Stimulated activated CD8-positive, alpha-beta memory T cell treated with anti-CD3 and anti-CD28 coated beads, Interleukin-15, amount 100 ng/mL, for 48 hours (primary cell): ENCODE data around the gene ATP11C.

Source experiments
- DNase-seq, 2 donors: peaks; one replicate each; pipeline ENCODE4 v3.0.0-alpha.2; 2020; ENCODE audit warnings: low read depth in 2 of 2

ATP11C gene

DNA sequence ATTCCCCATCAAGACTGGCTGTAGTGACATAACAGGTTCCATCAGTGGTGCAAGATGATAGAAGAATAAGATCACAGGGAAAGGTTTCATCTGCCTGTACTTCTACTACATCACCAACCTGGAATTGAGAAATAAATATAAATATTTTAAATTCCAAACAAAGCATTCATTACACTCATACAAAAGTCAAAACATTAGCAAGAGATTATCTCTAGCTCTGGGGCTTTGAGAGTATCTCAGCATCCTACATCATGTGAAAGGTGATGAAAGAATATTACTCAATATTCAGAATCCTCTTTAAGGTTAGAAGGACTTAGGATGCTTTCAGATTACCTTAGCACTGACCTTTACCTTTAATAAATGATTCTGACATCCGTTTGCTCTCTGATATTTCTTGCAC is 128.4 kb downstream of the ATP11C start:
- DNase-seq = no peak

DNA sequence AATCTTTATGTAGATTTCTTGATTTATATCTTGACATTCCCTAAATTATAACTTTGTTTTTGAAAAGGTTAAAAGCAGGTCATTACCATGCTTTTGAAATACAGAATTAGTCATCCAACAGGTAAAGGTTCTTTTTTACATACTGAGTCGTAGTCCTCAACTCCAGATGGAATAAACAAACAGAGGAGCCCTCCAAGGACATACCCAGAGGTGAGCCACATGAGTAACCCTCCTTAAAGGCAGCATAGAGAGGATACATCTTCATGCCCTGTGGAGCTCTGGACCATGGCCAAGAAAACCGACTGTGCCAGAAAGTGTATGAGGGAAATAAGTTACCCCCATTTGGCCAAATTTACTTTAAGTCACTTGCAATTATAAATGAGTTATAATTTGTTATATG is 129.6 kb downstream of the ATP11C start:
- no peak for DNase-seq

DNA sequence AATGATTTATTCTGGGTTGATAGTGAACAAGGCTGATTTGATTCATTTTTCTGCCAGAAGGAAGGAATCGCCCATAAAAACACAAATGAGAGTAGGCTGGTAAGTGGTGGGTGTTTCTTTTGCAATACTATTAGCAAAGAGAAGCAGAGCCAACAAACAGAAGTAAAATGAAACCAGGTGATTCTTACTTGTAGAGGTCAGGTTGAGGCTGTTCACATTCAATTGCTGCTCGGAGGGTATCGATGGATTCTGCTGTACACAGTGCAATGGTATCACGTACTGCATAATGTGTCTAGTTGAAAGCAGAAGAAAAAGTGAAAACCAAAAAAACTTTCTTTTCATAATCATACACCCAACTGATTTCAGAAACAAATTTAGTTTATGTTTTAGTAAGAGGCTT is 130.8 kb downstream of the ATP11C start:
- no peak for DNase-seq

DNA sequence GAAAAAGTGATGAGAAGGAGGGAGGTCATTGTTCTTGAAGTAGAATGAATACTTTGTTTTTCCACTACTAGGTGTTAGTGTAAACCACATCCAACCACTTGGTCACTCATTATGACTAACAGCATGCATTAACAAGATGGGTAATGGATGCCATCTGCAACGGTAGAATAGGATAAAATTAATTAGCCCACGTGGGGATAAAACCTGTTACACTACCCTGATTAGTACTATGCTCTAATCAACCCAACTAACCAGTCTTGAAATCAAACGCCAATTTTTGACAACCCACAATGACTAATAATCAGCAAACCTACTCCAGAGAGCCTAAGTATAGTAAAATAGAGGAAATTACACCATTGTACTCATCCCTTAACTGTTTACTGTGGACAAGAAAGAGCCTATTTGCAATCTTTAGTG is 131.4 kb downstream of the ATP11C start:
- DNase-seq = no peak

DNA sequence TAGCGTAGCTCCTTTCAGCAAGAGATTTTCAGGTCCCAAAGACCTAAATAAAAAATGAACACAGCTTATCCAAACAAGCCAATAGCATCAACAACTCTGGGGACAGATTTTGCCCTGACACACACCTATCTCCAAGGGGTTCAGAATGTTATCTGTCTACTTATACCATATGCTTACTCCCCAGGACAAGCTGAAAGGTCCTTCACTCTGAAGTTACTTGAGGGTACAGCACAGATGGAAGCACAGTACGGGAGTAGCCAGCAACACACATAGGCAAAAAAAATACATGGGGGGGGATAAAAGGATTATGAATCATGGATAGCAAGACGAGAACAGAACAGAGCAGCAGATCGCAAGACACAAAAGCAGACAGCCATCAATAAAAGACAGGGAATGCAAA is 134.2 kb downstream of the ATP11C start:
- no peak for DNase-seq

DNA sequence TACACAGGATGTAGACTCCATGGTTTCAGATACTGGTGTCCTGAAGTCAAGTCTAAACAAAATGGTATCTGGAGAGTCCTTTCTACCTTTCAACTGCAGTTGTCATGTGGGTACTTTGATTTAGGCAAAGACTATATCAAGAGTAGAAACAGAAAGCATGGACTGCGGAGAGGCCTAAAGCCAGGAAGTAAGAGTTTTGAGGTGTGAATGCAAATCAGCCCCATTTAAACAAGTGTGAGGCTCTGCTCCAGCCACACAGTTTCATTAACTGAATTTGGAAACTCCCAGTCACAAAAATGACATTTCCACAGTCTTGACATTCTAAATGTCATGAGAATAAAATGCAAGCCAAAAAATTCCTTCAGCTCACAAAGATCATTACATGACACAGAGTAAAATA is 137.7 kb downstream of the ATP11C start:
- DNase-seq = no peak

DNA sequence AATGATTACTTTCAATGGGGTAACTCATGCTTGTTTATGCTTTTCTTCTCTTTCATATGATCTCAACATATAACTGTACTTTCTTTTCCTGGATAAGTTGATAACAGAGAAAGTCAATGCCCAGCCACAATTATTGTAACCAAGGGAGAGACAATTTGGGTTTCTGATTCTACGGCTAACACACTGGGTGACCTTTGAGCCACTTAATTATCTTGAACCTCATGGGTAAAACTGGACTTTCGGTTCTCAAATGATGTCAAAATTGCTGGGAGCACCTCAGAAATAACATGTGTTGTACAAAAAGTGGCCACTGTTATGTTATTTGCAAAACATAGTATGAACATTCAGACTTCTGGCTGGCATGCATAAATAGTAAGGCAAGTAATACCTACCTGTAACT is 145.3 kb downstream of the ATP11C start:
- DNase-seq = no peak

DNA sequence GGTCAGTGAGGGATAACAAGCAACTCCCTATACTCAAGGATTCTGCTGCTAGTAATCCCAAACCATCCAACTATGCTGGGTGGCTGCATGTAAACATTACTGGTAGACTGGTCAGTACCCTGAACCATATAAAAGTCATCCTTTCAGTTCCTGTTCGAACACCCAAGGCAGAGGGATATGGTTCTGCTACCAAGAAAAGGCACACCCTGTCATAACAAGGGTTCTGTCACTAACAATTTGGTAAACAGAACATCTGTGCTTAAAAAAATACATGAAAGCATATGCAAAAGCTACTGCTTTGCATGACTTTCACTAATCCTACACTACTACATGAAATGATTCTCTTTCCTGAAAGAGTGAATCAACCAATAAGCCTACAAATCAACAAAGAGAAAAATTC is 148.0 kb downstream of the ATP11C start:
- no peak for DNase-seq

DNA sequence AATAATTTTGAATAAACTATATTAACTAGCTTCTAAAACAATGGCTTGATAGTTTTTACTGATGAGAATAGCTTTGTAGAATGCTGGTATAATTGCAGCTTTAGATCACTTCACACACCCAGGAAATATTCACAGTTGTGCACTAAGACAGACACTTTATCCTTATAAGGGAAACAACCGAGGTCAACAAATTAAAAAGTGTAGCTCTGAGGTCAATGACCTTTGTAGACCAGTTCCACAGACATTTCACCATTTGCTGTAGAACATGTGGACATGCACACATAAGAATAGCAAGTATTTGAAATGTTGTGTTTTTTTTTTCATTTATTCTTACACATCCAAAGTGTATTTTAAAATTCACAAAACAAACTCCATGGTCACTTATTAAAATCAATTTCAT is 148.9 kb downstream of the ATP11C start:
- no peak for DNase-seq

DNA sequence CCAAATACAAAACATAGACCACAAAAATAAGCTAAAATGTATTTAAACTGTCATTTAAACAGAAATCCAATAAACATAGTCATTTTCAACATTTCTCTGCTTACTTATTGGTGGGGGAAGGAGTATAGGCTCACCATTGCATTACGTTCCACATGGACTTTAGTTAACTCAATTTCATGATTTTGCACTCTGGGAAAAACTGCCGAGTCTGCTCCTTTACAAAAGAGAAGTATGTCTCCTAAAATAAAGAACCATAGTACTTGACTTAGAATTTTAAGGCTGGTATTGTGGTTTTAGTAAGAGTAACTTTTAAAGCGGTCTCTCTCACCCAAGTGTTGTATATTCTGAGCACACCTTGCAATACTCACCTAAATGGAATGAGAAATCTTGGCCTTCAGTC is 149.8 kb downstream of the ATP11C start:
- DNase-seq = no peak

DNA sequence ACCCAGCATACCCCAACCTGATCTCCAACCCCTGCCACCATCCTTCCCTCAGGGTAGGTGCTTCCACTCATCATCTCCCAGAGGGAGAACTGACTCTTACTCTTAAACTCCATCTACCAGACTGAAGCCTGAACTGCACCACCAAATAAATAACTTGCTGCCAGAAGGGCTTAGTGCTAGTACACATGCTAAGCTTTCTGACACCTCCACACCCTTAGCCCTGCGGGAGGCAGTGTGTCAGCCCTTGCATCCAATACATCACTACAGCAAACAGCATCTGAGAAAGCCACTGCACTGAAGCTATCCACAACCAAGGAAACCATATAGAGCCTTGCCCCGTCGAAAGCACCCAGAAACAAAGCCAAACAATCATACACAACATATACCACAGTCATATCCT is 156.3 kb downstream of the ATP11C start:
- DNase-seq = no peak

DNA sequence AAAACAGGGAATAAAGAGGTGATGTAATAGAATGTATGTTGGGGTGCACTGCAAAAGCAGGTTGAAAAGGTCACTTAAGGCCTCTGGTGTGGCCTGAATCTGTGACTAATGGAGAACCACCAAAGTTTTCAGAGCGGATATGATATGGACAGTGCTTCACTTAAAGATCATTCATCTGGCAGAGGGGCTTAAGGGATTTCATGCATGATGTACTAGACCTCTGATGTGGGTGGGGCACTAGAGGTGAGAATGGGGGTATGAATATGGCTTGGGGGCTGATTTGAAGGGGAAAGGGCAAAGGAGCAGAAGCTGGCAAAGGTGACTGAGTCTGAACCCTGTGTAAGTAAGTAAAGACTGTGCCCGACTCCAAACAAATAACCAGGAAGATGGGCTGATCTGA is 162.5 kb downstream of the ATP11C start:
- DNase-seq = no peak

DNA sequence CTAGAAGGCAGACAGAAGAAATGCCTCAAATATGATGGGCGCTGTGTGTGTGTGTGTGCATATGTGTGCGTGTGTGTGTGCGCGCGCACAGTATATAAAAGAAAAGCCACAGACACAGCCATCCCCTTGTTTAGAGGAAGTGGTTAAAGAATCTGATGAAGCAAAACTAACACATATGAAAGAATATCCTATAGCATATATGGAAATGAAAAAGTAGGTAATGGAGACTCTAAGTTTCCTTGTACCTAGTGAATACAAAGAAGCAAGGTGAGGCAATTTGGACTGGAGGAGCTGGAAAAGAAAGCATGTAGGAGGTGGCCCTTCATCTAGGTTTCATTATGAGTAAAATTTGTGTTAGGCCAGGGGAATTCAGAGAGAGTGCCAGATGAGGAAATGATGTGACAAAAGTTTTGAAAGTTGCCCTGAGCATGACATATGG is 166.3 kb downstream of the ATP11C start:
- no peak for DNase-seq

DNA sequence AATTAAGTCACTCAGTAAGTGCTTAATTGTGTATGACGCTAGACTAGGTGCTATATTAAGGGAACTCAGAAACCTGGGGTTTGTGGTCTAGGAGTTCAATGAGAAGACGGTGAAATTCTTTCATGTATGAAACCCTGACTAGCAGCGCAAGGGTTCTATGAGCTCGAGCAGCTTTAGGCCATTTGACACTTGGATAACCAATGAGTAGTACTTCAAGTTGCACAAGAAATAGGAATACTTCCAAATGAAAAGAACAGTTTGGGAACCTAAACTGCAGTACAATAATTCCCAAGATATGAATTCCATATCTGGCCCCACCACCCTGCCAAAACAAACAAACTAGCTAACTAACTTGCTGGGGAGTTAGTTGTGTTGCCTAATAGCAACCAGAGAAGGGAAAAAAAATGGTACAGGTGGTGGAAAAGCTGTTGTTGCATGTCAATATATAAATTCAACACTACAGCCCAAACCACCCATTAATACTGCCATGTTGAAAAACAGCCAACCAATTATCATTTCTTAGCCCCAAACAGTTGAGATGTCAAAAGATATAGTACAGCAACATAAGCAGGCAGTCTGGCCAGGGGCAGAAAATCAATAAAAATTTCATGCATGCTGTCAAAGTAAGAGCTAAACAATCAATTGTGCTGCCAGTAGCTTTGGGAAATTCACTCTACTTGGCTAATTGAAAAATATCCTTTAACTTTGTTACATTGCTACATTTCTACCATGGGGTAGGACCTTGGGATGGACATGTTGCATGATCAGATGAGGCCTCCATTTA is 170.3 kb downstream of the ATP11C start:
- DNase-seq = no peak

DNA sequence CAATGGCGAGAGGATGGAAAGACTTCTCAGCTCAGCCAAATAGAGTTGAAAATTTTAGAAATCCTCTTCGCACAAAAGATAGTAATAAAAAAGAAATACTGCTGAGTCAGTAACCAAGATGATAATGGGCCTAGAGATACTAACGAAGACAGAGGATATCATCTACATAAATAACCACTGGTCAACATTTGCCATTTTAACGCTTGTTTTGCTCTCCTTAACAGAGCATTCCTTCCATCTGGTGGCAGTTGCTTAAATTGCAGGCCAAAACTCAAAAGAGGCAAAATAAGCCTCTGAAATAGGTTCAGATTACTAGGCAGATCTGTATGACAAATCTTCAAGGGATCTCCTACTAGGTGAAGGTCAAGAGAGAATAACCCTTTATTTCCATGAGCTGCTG is 173.2 kb downstream of the ATP11C start:
- no peak for DNase-seq

DNA sequence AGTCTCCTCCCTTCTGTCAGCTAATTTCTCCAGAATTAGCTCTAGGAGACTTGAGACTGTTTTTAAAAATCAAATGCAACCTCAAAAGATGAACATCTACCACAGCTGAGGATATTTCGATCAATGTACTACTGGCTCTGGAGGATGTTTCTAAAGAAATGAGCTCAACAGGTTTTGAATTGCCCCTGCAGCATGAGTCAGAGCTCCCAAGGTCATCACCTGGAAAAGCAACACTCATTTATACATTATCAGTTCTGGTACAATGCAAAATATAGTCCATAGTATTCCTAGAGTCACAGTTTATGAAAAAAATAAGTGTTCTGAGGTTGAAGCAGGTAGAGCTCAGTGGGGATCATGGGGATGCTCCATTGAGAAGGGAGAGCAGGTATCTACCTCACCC is 174.0 kb downstream of the ATP11C start:
- no peak for DNase-seq

DNA sequence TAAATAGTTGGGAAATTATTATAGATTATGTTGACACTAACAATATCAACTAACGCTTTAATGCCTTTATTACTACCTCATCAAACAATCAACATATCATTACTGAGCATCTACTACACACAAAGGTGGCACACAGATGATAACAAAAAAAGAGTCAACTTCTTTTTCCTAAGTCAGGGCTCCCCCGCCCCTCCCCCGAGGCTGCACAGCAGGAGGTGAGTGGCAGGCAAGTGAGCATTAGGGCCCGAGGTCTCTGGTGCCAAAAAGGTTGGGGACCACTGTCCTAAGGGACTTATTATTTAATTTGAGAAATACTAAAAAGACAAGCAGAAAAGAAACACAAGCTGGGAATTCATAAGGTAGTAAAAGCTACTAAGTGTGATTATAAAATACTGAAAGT is 174.6 kb downstream of the ATP11C start:
- DNase-seq = no peak

DNA sequence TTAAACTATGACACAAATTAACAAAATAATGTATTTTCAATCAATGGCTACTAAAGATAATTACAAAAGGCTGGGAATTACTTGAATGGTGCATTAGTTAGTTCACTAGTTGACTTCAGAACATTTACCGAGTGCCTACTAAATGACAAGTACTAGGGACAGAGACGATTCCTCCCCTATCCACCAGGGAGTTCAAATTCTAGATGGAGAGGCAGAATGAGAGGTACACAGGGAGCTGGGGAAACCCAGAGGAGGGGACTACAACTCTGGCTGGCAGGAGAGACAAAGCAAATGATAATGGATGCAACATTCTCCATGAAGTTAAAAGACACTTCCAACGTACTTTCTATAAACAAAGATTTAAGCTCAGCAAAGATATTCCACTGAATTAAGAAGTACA is 181.8 kb downstream of the ATP11C start:
- DNase-seq = no peak

DNA sequence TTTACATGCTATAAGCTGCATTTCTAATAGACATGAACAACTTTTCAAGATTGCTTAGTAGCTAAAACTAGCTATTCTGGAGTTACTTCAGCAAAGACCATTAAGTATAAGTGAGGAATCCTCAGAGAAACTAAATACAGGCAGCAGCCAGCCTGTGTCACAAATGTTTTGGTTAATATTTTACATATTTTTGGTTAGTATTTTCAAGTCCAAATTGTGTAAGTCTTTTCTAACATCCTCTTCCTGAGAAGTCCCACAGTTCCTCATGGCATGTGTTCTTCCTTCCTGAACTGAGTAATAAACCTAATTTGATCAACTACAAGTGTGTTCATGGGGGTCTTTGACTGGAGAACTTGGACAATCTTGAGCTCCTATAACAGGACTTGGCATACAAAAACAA is 182.5 kb downstream of the ATP11C start:
- DNase-seq = no peak

DNA sequence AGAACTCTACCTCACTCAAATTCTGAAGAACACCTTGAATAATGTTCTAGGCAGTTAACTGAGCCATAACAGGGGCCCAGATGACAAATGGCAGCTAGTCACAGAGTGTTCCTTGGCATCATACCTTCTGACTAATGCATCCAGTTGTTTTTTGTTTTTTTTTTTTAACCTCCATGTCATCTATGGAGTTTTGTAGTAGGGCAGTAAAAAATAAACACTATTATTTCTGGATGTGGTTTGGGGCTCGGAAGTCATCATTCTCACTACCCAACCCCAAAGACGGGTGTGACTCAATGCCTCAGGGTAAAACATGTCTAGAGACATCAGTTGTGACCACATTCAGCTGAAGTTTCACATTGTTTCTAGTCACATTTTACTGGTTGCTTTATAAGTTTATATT is 193.7 kb downstream of the ATP11C start:
- DNase-seq = peak in 1 of 2 donors; percentile 4

DNA sequence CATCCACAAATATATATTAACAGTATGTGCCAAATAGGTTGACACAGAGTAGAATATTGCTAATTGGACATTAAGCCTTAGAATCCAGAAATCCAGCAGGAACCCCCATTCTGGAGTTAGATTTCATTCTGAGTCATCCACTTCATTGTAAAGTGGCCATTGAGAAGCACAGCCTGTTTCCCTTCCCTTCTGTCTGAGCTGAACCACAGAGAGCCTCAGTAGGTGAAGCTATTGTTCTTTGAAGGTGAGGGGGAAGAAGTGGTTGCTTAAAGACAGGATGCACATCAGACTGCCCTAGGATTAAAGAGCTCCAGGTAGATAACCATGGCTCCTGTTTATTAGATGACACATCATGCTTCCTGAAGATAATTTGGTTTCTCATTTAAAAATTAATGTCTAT is 194.3 kb downstream of the ATP11C start:
- DNase-seq = no peak

DNA sequence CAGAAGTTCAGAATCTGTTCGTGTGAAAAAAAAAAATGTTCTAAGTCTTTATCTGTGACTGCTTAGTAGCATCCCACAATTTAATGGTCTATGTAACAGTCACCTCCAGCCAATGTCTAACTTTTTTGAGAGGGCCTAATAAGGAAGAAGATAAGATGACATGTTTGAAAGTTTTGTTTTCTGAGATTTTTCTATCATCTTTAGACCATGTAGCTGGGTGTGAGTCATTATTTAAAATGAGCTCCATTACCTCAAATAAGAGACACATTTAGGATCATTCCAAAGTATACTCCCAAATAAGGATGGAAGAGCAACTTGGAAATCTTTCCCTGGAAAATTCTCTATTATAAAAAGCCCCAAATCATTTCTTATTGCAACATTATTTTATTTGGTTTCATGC is 196.7 kb downstream of the ATP11C start:
- DNase-seq = no peak

DNA sequence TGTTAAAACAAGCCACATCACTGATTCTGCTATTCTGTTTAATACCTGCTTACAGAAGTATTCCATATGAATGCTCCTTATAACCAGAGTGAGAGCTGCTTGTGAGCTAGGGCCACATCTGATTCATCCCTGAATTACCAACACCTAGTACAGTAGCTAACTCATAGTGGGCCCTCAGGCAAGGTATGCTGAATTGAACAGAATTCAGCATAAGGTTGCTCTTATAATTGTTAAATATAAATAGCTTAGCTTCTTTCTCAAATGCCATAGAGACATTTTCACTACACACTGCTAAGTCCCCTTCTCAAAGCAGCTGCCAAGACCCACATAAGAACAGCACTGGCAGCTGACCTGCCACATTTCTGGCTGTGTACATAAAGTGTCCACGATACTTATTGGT is 197.9 kb downstream of the ATP11C start:
- DNase-seq = no peak

DNA sequence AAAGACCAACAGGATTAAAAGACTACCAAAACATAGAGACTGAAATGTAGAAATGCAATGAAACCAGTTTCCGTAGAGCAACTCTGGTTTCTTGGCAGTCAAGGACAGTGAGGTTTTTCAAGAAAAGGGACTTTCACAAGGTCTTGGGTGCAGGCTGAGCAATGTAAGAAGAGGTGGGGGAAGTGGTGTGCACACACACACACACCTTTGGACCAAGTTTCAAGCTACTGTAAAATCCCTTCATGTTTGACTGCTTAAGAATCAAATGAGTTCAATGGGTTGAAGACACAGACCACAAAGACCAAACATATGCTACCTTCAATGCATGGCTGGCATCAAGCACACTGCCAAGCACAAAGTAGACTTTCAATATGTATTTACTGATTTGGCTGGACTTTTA is 207.1 kb downstream of the ATP11C start:
- DNase-seq = no peak
